ENCODE results near the gene C2orf42.
"Not testable (repeated sequence)": the region's sequence is repeated elsewhere in the genome, so short reads cannot be mapped to it uniquely, and the experiment has no call there.

Gene C2orf42

DNA sequence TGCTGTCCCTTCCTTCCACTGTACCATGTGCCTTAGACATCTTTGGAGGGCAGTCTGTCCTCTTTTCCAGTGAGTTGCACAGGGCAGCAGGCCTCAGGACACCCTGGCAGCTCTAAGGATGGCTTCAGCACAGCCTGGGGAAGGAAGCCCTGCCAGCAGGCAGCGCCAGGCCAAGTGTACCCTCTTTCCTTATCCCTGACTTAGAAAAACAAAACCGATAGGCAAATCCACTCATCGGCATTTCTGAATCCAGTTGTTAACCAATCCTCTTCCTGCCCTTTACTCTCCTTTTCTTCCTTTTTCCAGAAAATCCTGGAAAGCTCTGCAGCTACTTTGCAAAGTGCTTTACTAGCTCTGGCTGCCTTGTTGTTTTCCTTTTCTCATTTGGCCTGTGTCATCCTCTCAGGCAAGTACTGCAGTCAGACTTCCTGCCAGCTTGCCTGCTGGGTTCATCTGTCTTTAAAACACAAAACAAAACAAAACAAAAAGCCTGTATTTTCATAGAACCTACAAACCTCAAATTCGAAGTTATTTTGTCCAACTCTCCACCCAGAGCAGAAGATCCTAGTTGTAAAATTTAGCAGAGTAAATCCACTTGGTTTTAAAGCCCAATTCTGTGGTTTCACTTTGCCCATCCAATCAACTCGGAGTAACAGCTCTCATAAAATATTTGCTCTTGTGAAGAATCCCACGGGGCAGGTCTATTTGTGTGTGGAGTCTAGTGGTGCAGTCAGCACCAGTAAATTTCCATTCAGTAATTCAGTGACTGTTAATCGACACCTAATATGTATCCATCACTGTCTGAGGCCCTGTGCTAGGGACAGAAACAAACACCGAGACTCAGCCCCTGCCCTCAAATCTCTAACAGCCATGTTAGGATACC lies 58.3 kb downstream of the C2orf42 start:
- Histone ChIP-seq H3K27me3 (ENCODE audit: control insufficient read depth, low read length) (no peaks in the 10 kb centered on the region), H3F3A (ENCODE audit: control insufficient read depth, insufficient read depth) (peaks cover 9% of the 10 kb centered on the region), H4K20me1 (ENCODE audit: control insufficient read depth, insufficient read depth, low read depth, low read length) (no peaks in the 10 kb centered on the region), H3K79me2 (ENCODE audit: control insufficient read depth, low read length) (no peaks in the 10 kb centered on the region), H3K27ac (ENCODE audit: low read depth, low read length) (peak overlapping the region; percentile 77), H3K9me2 (replicated peaks; ENCODE audit: control insufficient read depth, low read length) (no peaks in the 10 kb centered on the region), H3K9me3 (ENCODE audit: control insufficient read depth, insufficient read depth, low read length) (no peaks in the 10 kb centered on the region), H3K4me3 (ENCODE audit: low read length) (peak overlapping the region; percentile 71), H3K36me3 (ENCODE audit: control insufficient read depth, low read length) (peaks cover 5% of the 10 kb centered on the region; the same call in 1 of the 2 replicates), H3K4me2 (ENCODE audit: low read length) (peak overlapping the region; percentile 73), H3K4me1 (ENCODE audit: control insufficient read depth, low read length) (peaks cover 70% of the 10 kb centered on the region)
- TF ChIP-seq EZH2phosphoT487 (IDR thresholded peaks at IDR 0.05; ENCODE audit: borderline replicate concordance, low read length): no peak
- TF ChIP-seq, protein P1, sequence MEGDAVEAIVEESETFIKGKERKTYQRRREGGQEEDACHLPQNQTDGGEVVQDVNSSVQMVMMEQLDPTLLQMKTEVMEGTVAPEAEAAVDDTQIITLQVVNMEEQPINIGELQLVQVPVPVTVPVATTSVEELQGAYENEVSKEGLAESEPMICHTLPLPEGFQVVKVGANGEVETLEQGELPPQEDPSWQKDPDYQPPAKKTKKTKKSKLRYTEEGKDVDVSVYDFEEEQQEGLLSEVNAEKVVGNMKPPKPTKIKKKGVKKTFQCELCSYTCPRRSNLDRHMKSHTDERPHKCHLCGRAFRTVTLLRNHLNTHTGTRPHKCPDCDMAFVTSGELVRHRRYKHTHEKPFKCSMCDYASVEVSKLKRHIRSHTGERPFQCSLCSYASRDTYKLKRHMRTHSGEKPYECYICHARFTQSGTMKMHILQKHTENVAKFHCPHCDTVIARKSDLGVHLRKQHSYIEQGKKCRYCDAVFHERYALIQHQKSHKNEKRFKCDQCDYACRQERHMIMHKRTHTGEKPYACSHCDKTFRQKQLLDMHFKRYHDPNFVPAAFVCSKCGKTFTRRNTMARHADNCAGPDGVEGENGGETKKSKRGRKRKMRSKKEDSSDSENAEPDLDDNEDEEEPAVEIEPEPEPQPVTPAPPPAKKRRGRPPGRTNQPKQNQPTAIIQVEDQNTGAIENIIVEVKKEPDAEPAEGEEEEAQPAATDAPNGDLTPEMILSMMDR (IDR thresholded peaks at IDR 0.05; ENCODE audit: low read depth, low read length, poor library complexity, severe bottlenecking): no peak

DNA sequence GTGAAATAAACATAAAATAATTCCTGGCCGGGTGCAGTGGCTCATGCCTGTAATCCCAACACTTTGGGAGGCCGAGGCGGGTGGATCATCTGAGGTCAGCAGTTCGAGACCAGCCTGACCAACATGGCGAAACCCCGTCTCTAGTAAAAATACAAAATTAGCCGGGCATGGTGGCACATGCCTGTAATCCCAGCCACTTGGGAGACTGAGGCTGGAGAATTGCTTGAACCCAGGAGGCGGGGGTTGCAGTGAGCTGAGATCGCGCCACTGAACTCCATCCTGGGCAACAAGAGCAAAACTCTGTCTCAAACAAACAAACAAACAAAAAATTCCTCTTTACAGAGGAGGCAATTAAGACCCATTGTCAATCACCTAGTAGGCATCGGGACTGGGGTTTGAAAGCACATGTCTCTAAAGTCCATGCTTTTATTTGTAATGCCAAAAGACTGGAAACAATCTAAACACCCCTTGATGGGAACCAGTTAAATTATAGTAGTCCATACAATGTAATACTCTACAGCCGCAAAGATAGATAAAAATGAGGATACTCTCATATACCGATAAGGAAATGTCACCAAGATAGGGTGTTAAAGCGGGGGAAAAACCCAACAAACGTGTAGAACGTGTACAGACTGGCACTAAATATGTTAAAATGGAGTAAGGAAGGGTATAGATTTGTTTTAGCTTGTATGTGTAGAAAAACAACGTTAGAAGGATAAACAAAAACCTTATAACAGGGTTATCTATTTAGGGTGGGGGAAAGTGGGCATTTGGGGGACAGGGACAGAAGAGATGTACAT lies 59.3 kb downstream of the C2orf42 start:
- H3K9me2 ChIP-seq (replicated peaks; ENCODE audit: control insufficient read depth, low read length); H3K36me3 ChIP-seq (ENCODE audit: control insufficient read depth, low read length); H3F3A ChIP-seq (ENCODE audit: control insufficient read depth, insufficient read depth); H4K20me1 ChIP-seq (ENCODE audit: control insufficient read depth, insufficient read depth, low read depth, low read length); H3K9me3 ChIP-seq (ENCODE audit: control insufficient read depth, insufficient read depth, low read length); H3K27me3 ChIP-seq (ENCODE audit: control insufficient read depth, low read length); H3K79me2 ChIP-seq (ENCODE audit: control insufficient read depth, low read length): not testable (repeated sequence)
- Histone ChIP-seq H3K4me2 (ENCODE audit: low read length) (peak overlapping the region; percentile 73), H3K27ac (ENCODE audit: low read depth, low read length) (peak overlapping the region; percentile 77), H3K4me1 (ENCODE audit: control insufficient read depth, low read length) (peaks cover 79% of the 10 kb centered on the region), H3K4me3 (ENCODE audit: low read length) (peak overlapping the region; percentile 71)

DNA sequence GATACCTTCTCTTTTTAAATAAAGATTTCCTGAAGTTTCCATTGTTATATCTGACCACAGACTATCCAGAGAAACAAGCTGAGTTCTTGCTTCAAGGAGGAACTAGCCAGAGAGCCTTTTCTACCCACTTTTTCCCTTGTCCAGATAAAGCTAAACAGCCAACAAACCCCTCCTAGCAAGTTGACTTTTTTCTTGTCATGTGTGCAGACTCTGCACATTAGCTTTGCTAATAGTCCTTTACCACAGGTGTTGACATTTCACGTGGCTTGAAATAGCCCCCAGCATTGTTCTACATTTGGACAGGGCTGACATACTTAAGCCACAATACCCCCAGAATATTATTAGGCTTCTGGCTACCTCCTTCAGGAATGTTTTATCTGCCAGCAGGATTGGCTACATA lies 62.8 kb downstream of the C2orf42 start:
- Histone ChIP-seq H3K9me2 (replicated peaks; ENCODE audit: control insufficient read depth, low read length) (no peaks in the 10 kb centered on the region), H3K4me3 (ENCODE audit: low read length) (peak overlapping the region; percentile 20; the same call in 1 of the 2 replicates), H3K79me2 (ENCODE audit: control insufficient read depth, low read length) (no peaks in the 10 kb centered on the region), H3K9me3 (ENCODE audit: control insufficient read depth, insufficient read depth, low read length) (no peaks in the 10 kb centered on the region), H3K4me1 (ENCODE audit: control insufficient read depth, low read length) (peaks cover 78% of the 10 kb centered on the region), H3K36me3 (ENCODE audit: control insufficient read depth, low read length) (no peaks in the 10 kb centered on the region), H3K4me2 (ENCODE audit: low read length) (peak overlapping the region; percentile 90), H4K20me1 (ENCODE audit: control insufficient read depth, insufficient read depth, low read depth, low read length) (no peaks in the 10 kb centered on the region), H3F3A (ENCODE audit: control insufficient read depth, insufficient read depth) (peaks cover 31% of the 10 kb centered on the region), H3K27ac (ENCODE audit: low read depth, low read length) (peak overlapping the region; percentile 51), H3K27me3 (ENCODE audit: control insufficient read depth, low read length) (no peaks in the 10 kb centered on the region)
- no peak for TF ChIP-seq EZH2phosphoT487 (IDR thresholded peaks at IDR 0.05; ENCODE audit: borderline replicate concordance, low read length)
- TF ChIP-seq, protein P1 (IDR thresholded peaks at IDR 0.05; ENCODE audit: low read depth, low read length, poor library complexity, severe bottlenecking): no peak

All from DOHH2 (cell line).